Inflammatory macrophage treated with lipopolysaccharide for 1 hour (primary cell): ENCODE results near the gene TRERF1.

ENCODE experiments used
- DNase-seq, 2 donors: peaks; one replicate each; pipeline ENCODE4 v3.0.0-alpha.2; 2020 to 2022

The TRERF1 gene

DNA sequence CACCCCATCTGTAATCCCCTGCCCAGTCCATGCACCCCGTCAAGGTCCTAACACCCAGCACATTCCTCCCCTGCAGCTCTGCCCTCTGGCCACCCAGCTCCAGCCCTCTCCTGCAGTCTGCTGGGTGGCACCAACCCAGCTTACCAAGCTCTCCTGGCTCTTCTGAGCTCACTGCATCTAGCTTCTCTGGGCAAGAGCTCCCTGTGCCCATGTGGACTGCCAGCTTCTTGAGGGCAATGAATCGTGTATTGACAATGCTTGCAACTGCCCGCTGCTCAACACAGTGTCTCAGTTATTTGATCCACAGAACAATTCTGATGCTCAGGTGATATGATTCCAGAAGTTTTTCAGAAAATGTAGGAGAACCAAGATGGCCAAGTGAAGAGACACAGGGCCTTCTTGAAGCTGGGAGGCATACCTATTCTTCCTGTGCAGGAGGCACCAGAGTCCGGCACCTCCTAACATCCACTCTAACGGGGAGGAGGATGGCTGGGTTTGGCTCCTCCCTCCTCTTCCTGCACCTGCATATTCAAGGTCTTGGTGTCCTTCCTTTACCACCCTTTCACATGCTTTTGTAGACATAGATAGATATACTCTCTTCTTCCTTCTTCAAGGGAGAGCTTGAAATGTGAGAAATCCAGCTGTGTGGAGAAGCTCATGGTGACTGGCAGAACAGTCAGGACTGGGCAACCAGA lies 85.6 kb downstream of the TRERF1 start:
- no peak for DNase-seq

DNA sequence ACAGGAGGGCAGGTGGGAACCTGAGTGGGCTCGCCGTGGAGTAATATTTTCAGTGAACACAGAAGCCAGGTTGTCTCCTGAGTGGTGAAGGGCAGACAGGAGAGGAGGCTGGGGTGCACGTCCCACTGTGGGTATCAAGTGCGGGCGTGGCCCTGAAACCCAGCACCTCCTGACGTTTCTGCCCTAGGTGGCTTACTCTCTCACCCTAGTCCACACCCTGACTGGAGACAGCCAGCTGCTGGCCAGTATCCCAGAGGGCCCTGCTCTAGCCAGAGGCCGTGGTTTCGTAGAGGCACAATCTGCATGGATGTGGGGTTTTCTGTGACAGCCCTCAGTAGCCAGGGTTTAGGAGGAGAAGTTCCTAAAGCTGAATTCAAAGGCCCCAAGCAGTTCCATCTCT lies 86.7 kb downstream of the TRERF1 start:
- no peak for DNase-seq

DNA sequence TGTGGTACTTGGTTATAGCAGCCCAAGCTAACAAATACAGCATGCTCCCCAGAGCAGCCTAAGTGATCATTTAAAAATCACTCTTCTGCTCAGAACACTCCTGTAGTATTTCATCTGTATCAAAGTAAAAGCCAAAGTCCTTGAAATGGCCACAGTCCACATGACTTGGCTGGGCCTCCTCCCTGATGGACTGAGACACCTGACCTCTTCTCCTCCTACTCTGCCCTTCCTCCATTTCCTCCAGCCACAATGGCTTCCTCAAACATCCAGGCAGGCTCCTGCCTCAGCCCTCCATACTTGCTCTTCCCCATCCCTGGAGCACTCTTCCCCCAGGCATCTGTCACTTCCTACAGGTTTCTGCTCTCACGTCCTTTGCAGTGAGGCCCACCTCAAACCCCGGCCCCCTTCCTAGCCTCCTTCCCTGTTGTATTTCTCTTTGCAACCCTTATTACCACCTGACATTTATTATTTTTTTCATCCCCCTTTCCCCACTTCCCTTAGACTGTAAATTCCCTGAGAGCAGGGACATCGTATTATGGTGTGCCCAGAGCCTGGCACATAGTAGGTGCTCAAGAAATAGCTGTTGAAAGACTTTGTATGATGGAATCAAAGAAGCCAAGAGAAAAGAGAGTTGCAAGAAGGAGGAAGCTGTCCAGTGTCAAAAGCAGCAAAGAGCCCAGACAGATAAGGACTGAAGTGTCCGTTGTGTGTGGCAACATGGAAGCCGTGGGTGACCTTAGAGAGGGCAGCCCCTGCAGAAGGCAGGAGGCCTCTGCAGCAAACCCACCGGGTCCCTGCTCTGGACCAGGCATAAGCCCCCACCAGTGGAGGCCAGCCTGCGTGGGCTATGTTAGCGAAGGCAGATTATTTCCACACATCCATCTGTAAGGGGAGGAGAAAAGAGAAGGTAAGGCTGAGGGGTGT lies 87.5 kb downstream of the TRERF1 start:
- DNase-seq: peak; percentile 40 to 62

DNA sequence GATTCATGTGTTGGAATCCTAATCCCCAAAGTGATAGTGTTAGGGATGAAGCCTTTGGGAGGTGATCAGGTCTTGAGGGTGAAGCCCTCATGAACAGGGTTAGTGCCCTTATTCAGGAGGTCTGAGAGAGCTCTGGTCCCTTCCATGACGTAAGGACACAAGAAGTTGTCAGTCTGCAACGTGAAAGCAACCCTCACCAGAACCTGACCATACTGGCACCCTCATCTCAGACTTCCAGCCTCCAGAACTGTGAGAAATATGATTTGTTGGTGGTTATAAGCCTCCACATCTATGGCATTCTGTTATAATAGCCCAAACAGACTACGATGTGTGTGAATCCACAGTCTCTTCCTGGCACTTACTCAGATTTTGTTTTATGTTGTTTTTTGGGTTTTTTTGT lies 90.7 kb downstream of the TRERF1 start:
- no peak for DNase-seq

DNA sequence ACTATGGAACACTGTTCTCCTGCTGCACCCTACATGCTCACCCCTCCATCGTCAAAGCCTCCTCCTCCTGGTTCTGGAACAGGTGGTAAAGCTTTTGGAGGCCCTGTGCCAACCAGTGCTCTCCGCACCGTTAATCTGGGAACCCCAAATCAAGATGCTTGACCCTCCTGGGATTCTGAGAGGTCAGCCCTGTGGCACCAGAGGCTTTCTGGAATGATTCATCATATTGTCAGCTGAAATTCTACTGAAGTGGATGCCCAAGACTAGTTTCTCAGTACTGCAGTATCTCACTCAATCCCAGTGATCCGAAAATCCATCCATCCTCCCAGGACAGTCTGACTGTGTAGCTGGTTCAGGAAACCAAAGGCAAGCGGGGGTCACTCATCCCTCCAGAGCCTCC lies 92.7 kb downstream of the TRERF1 start:
- no peak for DNase-seq

DNA sequence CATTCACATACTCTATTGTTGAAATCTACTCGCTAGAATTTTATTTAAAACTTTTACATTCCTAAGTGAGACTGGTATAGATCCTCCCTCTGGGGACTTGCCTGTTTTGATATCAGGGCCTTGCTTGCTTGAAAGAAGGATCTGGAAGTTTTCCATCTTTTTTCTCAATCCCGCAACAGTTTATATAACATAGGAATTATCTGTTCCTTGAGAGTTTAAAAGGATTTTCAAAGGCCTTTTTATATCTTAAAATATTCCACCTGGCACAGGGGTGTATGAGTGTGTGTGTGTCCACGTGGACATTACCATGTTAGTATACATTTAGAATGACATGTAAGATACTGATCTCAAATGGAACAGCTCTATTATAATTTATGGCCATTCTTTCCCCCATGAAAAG lies 96.3 kb downstream of the TRERF1 start:
- DNase-seq: no peak

DNA sequence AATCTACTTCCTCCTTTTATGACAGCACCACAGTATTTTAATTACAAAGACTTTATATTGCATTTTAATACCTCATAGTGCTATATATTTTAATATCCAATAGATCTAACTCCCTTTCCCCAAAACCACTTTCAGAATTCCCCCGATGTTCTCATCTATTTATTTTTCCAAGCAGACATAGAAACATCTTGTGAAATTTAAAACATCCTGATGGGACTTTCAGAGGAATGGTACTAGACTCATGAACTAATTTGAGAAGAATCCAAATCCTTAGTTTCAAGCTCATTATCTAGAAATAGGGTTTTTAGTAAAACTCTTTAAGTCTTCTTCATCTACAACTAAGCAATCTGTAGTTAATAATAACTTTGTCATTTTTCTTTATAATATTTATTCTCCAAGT lies 97.0 kb downstream of the TRERF1 start:
- DNase-seq: no peak

DNA sequence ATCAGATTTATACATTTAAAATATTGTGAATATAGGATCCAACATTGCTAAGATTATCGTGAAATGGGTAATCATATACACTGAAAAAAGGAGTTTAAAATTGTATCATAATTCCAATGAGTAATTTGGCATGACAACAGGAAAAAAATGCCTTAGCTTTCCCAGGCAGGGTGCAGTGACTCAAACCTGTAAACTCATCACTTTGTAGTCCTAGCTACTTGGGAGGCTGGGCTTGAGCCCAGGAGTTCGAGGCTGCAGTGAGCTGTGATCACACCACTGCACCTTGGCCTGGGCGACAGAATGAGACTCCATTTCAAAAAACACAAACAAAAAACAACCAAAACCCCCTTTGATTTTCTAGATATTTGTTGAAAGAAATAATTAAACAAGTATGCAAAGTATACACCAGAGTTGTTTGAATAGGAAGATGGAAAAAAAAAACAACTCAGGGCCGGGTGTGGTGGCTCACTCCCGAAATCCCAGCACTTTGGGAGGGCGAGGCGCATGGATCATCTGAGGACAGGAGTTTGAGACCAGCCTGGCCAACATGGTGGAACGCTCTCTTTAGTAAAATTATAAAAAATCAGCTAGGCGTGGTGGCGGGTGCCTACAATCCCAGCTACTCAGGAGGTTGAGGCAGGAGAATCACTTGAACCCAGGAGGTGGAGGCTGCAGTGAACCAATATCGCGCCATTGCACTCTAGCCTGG lies 98.7 kb downstream of the TRERF1 start:
- DNase-seq: no peak

DNA sequence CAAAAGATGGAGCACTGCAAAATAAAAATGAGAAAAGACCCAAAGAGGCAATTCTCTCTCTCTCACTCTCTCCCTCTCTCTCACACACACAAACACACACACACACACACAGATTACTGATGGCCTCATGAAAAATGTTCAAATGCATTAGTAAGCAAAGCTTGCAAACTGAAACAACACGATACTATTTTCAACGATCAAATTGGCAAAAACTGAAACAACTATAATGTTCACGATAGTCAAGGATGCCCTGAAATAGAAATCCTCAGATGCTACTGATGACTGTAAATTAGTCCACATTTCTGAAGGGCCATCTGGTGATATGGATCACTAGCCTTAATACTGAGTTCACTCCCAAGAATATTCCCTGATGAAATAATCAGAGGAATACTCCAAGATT lies 100.8 kb downstream of the TRERF1 start:
- DNase-seq: no peak

DNA sequence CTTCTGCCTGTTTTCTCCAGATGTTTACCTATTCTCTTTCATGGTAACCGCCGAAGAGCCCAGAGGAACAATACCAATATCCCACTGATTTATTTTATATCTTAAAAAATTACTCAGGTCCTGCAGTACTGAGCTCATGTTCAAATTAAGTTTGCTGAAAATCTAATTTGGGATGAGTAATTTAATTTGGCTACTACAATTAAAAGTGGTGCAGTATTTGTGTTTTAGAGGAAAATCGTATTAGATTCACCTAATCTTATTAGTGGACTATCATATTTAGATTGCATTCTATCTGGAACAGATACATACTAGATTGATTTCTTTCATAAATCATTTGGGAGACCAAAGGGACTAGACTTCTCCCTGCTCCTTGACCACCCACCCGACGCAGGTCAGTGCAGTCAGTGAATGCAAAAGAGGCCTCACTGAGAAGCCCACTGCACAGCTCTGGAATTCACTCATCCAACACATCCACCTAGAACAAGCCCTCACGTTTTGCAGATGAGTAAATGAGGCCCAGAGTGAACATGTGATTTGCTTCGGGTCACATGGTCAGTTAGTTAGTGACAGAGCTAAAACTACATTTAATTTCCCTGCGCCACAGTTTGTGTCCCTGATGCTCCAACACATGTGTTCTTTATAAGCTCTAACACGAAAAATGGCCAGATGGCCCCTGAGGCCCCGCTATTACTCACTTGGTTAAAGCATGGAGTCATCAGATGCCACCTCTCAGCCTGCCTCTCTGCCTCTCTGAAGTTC lies 101.8 kb downstream of the TRERF1 start:
- DNase-seq: no peak

DNA sequence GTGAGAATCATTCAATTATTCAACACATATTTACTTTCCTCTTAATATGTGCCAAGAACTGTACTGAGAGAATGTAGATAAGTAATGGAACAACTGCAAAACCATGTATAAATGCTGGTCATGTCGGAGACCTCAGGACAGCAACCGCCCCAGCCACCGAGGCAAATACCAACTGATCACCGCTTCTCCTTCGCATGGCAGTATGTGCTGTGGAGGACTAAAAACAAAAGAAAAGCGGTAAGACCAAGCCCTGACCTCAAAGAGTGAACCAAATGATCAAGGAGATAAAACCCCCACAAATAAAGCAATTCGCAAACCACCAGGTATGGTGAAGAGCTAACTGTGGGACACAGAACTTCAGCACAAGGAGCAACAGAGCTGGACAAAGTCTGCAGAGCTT lies 104.3 kb downstream of the TRERF1 start:
- no peak for DNase-seq

DNA sequence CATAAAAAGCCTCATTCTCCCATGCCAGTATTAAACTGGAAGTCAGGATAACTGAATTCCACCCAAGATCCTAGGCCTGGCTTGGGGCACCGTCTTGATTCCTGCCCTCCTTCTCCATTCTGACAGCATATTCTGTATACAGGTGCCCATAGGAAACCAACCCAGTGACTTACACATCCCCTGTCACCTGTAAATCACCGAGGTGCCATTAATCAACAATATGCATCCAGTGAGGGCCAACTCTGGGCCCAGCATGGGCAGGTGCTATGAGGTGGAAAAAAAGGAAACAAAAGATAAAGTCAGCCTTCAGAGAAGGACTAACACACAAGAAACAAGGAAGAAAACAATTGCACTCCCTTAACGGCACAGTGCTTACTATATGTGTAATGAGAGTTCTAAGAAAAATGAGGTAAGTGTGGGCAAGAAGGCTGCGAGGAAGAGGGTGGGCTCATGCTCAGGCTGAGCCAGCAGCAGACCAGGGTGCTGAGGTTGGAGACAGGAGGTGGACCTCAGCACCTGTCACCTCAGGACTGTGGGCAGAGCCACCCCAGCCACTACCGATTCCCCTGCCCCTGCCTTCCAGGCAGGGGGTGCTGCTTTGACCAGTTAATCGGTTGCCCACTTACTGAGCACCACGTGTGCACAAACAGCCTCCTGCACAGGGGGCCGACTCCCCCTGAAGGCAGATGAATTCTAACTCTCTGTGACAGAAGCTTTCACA lies 105.9 kb downstream of the TRERF1 start:
- no peak for DNase-seq

DNA sequence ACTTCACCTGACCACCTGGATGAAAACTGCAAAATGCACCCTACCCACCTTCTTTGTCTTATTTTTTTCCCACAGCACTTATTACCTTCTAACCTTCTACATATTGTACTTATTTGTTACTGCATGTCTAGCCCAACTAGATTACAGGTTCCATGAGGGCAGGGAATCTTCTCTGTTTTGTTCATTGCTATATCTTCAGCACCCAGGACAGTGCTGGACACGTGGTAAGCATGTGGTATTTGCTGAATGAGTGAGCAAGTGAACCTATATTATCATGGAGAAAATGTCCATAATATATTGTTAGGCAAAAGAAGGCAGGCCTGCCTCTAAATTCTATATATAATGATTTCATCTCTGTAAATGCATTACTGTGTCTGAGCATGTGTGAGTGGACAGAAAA lies 107.0 kb downstream of the TRERF1 start:
- no peak for DNase-seq

DNA sequence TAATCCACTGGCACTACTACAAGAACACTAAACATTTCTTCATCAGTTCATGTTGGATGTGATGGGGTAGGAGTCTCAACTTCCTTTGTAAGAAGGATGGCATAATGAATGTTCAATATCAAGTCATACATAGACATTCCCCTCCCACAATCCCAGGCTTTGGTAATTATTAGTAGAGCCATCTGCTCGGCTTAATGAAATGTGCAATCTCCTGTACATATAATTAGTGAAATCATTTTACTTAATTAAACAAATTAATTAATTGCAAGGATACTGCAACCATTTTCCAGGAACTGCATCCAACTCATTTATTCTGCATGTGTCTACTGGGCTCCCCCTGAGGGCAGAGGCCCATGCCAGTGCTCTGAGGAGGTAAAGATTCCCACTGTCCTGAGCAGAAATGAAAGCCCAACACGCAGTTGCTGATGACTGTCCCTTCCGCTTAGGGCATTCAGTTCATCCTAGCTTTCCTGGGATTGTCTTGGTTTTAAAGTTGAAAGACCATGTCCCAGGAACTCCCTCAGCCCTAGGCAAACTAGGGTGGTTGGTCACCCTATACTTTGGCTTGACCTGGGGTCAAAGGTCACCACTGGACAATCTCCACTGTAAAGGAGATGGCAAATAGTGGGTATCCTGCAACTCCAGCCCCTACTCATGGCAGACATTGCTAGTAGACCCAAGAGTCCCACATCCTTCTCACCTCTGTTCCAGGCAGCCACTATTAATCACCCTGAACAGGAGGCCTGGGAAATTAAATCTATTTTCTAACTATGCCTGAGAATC lies 109.8 kb downstream of the TRERF1 start:
- no peak for DNase-seq

DNA sequence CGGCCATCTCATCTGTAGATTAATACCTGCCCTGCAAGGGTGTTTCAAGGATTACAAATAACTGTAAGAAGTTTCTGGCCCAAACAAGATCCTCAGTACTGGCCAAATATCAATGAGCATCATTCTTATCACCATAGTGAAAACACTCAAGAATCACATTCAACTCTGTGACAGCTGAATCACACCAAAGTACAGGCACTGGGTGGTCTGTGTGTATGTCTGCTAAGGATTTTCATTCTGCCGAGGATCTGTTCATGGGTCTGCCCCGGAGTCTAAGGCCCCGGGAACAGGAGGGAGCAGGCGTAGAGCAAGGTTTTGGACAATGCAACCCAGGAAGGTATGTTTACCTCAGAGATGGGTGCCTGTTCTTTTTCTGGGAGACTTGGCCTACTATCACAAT lies 110.5 kb downstream of the TRERF1 start:
- no peak for DNase-seq

DNA sequence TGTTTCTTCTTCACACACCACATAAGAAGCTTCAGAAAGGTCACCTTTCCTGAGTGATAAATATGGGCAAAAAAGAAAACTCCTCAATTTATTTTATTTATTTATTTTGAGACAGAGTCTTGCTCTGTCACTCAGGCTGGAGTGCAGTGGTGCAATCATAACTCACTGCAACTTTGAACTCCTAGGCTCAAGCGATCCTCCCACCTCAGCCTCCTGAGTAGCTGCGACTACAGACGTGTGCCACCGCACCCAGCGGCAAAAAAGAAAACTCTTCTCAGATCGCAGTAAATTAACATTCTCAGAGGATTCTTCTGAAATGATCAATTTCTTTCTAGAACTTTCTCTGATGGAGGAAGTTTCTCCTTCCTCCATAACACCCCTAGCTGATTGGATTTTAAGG lies 111.2 kb downstream of the TRERF1 start:
- no peak for DNase-seq

DNA sequence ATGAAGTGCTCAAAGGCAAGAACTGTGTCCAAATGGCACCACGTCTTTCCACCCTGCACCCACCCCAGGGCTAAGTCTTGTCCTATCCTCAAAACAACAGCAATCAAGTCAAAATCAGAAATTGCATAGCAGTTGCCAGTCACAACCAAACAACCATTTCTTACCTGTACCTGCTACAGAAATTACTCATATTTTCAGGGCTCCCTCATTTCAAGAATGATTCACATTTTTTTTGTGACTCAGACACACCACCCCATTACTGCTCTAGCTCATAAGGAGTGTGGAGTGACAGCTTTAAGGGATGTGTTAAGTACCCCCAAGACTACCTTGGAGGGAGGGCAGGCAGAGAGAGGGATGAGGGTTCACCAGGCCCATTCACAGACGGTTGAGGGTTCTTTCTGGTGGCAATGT lies 111.7 kb downstream of the TRERF1 start:
- DNase-seq: no peak

DNA sequence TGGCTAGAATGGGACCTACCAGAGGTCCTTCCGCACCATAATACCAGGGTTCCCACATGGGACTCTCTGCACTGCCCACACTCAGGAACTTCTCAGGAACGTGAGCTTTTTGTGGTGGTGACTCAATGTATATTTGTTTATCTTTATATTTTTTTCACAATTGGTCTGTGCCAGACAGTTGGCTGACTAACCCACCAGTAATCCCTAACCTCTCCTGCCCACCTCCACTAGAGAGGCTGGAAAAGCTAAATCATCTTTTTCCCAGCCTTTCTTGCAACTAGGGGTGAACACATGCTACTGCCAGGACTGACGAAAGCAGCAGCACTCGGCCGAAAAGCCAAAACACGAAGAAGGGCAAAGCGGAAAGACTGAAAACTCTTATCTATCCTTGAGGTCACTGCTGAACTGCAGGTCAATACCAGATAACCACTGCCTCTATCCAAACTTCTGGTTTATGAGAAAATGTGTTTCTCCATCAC lies 112.9 kb downstream of the TRERF1 start:
- DNase-seq: peak in 1 of 2 donors; percentile 70

DNA sequence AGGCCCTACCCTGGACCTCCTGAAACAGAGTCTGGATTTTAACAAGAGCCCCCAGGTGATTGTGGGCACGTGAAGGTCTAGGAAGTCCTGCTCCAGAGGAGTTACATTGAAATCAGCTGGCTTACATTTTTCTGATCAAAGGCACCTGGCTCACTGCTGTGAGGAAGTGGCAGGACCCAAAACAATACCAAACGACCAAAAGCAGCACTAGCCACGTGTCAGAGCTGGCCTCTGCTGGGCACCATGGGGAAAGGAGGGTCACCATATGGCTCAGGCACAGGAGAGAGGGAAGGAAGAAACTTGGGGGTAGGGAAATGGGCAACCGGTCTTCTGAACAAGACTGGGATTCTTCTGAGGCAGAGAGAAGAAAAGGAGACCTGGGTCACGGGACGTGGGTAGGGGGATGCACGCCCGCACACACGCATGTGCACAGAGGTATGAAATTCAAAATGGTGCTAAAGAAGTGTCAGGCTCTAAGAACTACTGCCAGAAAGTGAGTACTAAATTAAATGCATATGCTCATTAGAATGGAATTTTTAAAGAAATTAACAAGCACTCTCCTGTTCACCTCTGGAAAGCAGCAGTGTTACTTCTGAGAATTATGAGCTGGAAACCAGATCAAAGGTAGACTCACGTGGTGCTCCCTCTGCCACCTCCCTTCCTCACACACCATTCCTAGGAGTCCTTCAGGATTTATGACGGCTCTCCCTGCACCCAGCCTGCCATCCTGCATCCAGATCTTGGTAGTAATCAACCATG lies 113.6 kb downstream of the TRERF1 start:
- DNase-seq: no peak

DNA sequence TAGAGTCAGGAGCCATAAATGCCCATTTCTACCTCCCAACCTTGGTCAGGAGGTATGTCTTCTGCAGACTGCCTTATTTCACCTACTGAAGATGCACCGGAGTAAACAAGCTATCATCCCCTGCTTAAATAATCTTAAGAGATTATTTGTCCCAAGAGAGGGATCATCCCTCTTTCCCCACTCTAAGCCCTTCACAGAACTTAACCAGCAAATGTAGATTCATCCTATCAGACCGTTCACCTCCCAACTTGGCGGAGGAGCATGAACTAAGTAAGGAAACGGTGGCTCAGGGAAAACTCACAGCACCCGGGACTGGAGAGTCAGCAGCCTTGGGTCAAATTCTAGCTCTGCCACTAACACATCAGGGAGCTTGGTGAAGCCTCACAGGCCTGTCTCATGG lies 115.3 kb downstream of the TRERF1 start:
- DNase-seq: no peak

DNA sequence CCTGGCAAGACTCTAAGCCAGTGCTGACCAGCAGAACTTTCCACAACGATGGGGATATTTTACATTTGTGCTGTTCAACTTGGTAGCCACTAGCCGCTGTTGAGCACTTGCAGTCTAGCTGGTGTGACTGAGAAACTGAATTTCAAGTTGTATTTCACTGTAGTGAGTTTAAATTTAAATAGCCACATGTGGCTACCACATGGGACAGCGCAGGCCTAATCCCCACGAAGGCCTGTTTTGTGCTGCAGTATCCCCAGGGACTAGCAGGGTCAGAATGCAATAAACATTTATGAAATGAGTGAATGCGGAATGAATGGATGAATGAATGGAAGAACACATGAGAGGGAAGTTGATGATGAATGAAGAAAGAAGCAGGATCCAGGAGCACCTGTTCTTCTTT lies 115.8 kb downstream of the TRERF1 start:
- no peak for DNase-seq
